K562 (cell line): ENCODE data around the gene ZBED4. TPM values are rescaled to one million over a fixed set of nuclear protein-coding genes. Genes with fewer than 3 reads are reported as not detected.

Experiments
- ATAC-seq: fragments of 200-7000 bp; cut with Tn5 transposase; 3 replicates; pipeline ENCODE4 v1.9.1; 2020; ENCODE audit warnings: moderate library complexity
- BruUV-seq: library from RNA; stranded (reverse); fragments of 400-500 nt; replicated peaks from 2 replicates; lab custom pipeline; 2021; lab: Mats Ljungman, UMichigan
- CTCF ChIA-PET: fragments of 300-600 bp; formaldehyde crosslinking; extraction: SDS; loops from one replicate; lab custom pipeline; 2021; ENCODE audit warnings: low intra/inter-chr PET ratio; lab: Yijun Ruan, JAX
- POLR2A ChIA-PET: fragments of 300-600, 350-650 bp; sonication (Branson Sonifier 250); formaldehyde crosslinking; extraction: SDS; loops from one replicate; lab custom pipeline; 2021; ENCODE audit warnings: antibody characterized with exemption, inconsistent platforms; lab: Yijun Ruan, JAX
- DNase-seq, 4 experiments: peaks; one replicate each; pipeline versions ENCODE4 v3.0.0 to v3.0.0-alpha.2; 2011 to 2018; ENCODE audit warnings: low spot score in 3 of 4, mixed read lengths in 3 of 4; ENCODE audit errors: extremely low read depth in 1 of 4
- FAIRE-seq: peaks from 2 replicates; lab custom pipeline; 2011; peaks lifted over from hg19 to GRCh38; lab: Jason Lieb, UNC
- H2AFZ ChIP-seq: 2 replicates; pipeline ENCODE4 v1.6.0; 2011; ENCODE audit warnings: low read depth, low read length, control low read depth, inconsistent platforms
- H3K27ac ChIP-seq: fragments of 200-600 bp; 3 replicates; pipeline ENCODE4 v1.8.0; 2011; ENCODE audit warnings: low read depth, mild to moderate bottlenecking, control low read depth, inconsistent platforms, low read length, moderate library complexity, mixed read lengths; ENCODE audit errors: extremely low read depth
- H3K27me3 ChIP-seq, 2 experiments: fragments of 300-600 bp in 1 of 2; 2 replicates in 1 of 2; 3 replicates in 1 of 2; pipeline versions ENCODE4 v1.6.0 to v1.8.0; 2011; ENCODE audit warnings: inconsistent platforms in 2 of 2, low read length in 2 of 2, mild to moderate bottlenecking in 1 of 2, mixed read lengths in 1 of 2, moderate library complexity in 1 of 2; ENCODE audit not compliant: control insufficient read depth in 2 of 2, insufficient read depth in 2 of 2
- H3K36me3 ChIP-seq: fragments of 300-600 bp; 3 replicates; pipeline ENCODE4 v1.8.0; 2011; ENCODE audit warnings: mild to moderate bottlenecking, low read length, inconsistent platforms; ENCODE audit not compliant: control insufficient read depth, insufficient read depth
- H3K4me1 ChIP-seq, 2 experiments: fragments of 200-600 bp in 1 of 2; replicated peaks in 1 of 2; 2 replicates in 1 of 2; 3 replicates in 1 of 2; pipeline versions ENCODE4 v1.5.1 to v1.8.0; 2011; ENCODE audit warnings: inconsistent platforms in 2 of 2, low read length in 2 of 2, mild to moderate bottlenecking in 1 of 2, mixed read lengths in 1 of 2, moderate library complexity in 1 of 2; ENCODE audit not compliant: control insufficient read depth in 2 of 2, insufficient read depth in 2 of 2
- H3K4me2 ChIP-seq: 2 replicates; pipeline ENCODE4 v1.6.1; 2011; ENCODE audit warnings: low read length, control low read depth, inconsistent platforms, mixed read lengths; ENCODE audit not compliant: insufficient read depth
- H3K4me3 ChIP-seq: fragments of 200-600 bp; sonication (generic), shearing (Covaris generic); 2 replicates; pipeline ENCODE4 v1.5.1; 2016; ENCODE audit warnings: control low read depth, inconsistent platforms
- H3K79me2 ChIP-seq: fragments of 200-600 bp; 3 replicates; pipeline ENCODE4 v1.8.0; 2011; ENCODE audit warnings: low read length, inconsistent platforms; ENCODE audit not compliant: control insufficient read depth, insufficient read depth
- H3K9ac ChIP-seq, 2 experiments: 2 replicates each; pipeline versions ENCODE4 v1.6.0 to v1.6.1; 2011; ENCODE audit warnings: low read depth in 2 of 2, low read length in 2 of 2, control low read depth in 1 of 2, inconsistent platforms in 1 of 2, mild to moderate bottlenecking in 1 of 2, mixed read lengths in 1 of 2; ENCODE audit not compliant: insufficient read depth in 1 of 2
- H3K9me1 ChIP-seq: one replicate; pipeline ENCODE4 v1.6.0; 2011; ENCODE audit warnings: inconsistent platforms, mild to moderate bottlenecking, low read length, moderate library complexity; ENCODE audit not compliant: control insufficient read depth, insufficient read depth
- H3K9me3 ChIP-seq: replicated peaks from 2 replicates; pipeline ENCODE4 v1.5.1; 2011; ENCODE audit warnings: low read depth, low read length, inconsistent platforms; ENCODE audit not compliant: control insufficient read depth, insufficient read depth
- H4K20me1 ChIP-seq: replicated peaks from 2 replicates; pipeline ENCODE4 v1.6.1; 2011; ENCODE audit warnings: low read length, inconsistent platforms, mixed read lengths; ENCODE audit not compliant: control insufficient read depth, insufficient read depth
- CCAR2 ChIP-seq: fragments of 200-400 bp; formaldehyde crosslinking; IDR thresholded peaks from 2 replicates; pipeline ENCODE4 v1.6.1; 2017; ENCODE audit warnings: mild to moderate bottlenecking, low read depth, low read length
- GATAD2B ChIP-seq: fragments of 450-650 bp; IDR thresholded peaks from 2 replicates; pipeline ENCODE4 v1.6.1; 2017; ENCODE audit warnings: mild to moderate bottlenecking, borderline replicate concordance
- LARP7 ChIP-seq: fragments of 450-650 bp; IDR thresholded peaks from 2 replicates; pipeline ENCODE4 v1.6.1; 2016
- MCM7 ChIP-seq, 2 experiments: fragments of 450-650 bp; IDR thresholded peaks; 2 replicates each; pipeline ENCODE4 v1.6.1; 2016 to 2018
- MYBL2 ChIP-seq, 2 experiments: fragments of 450-650 bp in 1 of 2; sonication (generic) in 1 of 2; formaldehyde crosslinking in 1 of 2; IDR thresholded peaks; 2 replicates each; pipeline versions ENCODE4 v1.6.1 to v1.8.1; 2017 to 2022; ENCODE audit warnings: borderline replicate concordance in 1 of 2, inconsistent platforms in 1 of 2, low read depth in 1 of 2, mild to moderate bottlenecking in 1 of 2, missing genetic modification reagents in 1 of 2, moderate library complexity in 1 of 2
- SMARCA4 ChIP-seq: fragments of 450-650 bp; IDR thresholded peaks from 2 replicates; pipeline ENCODE4 v1.6.1; 2016
- SMARCA5 ChIP-seq: fragments of 450-650 bp; IDR thresholded peaks from 2 replicates; pipeline ENCODE4 v1.6.1; 2016
- SRSF9 ChIP-seq: fragments of 200-400 bp; formaldehyde crosslinking; IDR thresholded peaks from 2 replicates; pipeline ENCODE4 v1.6.1; 2017; ENCODE audit warnings: low read depth, low read length, borderline replicate concordance
- TFAM ChIP-seq: fragments of 250-450 bp; sonication (Bioruptor Pico); conservative IDR thresholded peaks from 2 replicates; pipeline ENCODE4 v1.5.0; 2021; ENCODE audit warnings: mild to moderate bottlenecking, moderate library complexity
- TOE1 ChIP-seq, 2 experiments: fragments of 450-650 bp in 1 of 2; sonication (generic) in 1 of 2; formaldehyde crosslinking in 1 of 2; IDR thresholded peaks; 2 replicates each; pipeline versions ENCODE4 v1.7.1 to v1.8.0; 2016 to 2022; ENCODE audit warnings: borderline replicate concordance in 2 of 2, mild to moderate bottlenecking in 2 of 2, antibody characterized with exemption in 1 of 2, inconsistent platforms in 1 of 2, low read depth in 1 of 2, missing genetic modification reagents in 1 of 2, moderate library complexity in 1 of 2
- ZNF41 ChIP-seq: fragments of 250-450 bp; sonication (Bioruptor Pico); conservative IDR thresholded peaks from 2 replicates; pipeline ENCODE4 v1.4.0; 2020; ENCODE audit warnings: mild to moderate bottlenecking
- ZNF436 ChIP-seq: fragments of 250-450, 450-650 bp; sonication (Bioruptor Pico); formaldehyde crosslinking; IDR thresholded peaks from 2 replicates; pipeline ENCODE4 v1.7.0; 2020; ENCODE audit warnings: mild to moderate bottlenecking
- ZNF445 ChIP-seq: fragments of 250-450 bp; sonication (Bioruptor Pico); IDR thresholded peaks from 2 replicates; pipeline ENCODE4 v1.4.0; 2020; ENCODE audit warnings: low read depth, mild to moderate bottlenecking, moderate library complexity
- WGBS: fragments of 100-300 bp; shearing (Covaris generic); methylation state at CpG from one replicate; pipeline ENCODE4 v1.1.6; 2016; ENCODE audit warnings: low coverage, mixed read lengths; ENCODE audit not compliant: insufficient coverage; ENCODE audit errors: missing lambda C conversion rate; 5-methylcytosine and 5-hydroxymethylcytosine counted together
- in situ Hi-C: fragments of 300-500 bp; cut with MboI; formaldehyde crosslinking; loops from 4 replicates; pipeline ENCODE4 v1.15.0; 2018; ENCODE audit warnings: inconsistent platforms, mixed read lengths
- intact Hi-C: fragments of 100-400 bp; cut with micrococcal nuclease; formaldehyde crosslinking; loops from 2 replicates; pipeline ENCODE4 v1.14.2; 2022
- polyA plus RNA-seq, 8 experiments: library from polyadenylated mRNA; depleted of rRNA in 4 of 8; stranded (reverse) in 5 of 8; unstranded in 3 of 8; fragments of >200 nt; fragmentation: Nextera tagmentation in 2 of 8; fragmentation: Illumina TruSeq in 1 of 8; extraction: Ambion mirVana in 2 of 8; extraction: Trizol in 1 of 8; gene quantifications; 2 replicates each; pipeline versions ENCODE4 v1.2.1 to v1.2.3, GENCODE V29; 2011 to 2014; ENCODE audit warnings: inconsistent platforms in 1 of 8, missing spikeins in 1 of 8
- total RNA-seq, 7 experiments: library from RNA; depleted of rRNA in 6 of 7; stranded (reverse); fragments of >200 nt in 6 of 7; fragmentation: Illumina TruSeq in 2 of 7; extraction: Trizol in 2 of 7; gene quantifications; 2 replicates each; pipeline versions ENCODE4 v1.2.1 to v1.2.3, GENCODE V29; 2011 to 2021; ENCODE audit warnings: low replicate concordance in 1 of 7
- TF ChIP-seq, protein P1 (sequence below): fragments of 250-450 bp; sonication (Bioruptor Pico); IDR thresholded peaks from 2 replicates; pipeline ENCODE4 v1.8.0; 2022; ENCODE audit warnings: inconsistent platforms, mild to moderate bottlenecking, moderate library complexity, borderline replicate concordance
- TF ChIP-seq, protein P2 (sequence below): fragments of 250-450 bp; sonication (Bioruptor Pico); IDR thresholded peaks from 2 replicates; pipeline ENCODE4 v1.5.0; 2020; ENCODE audit warnings: mild to moderate bottlenecking
- TF ChIP-seq, protein P3 (sequence below): IDR thresholded peaks from 2 replicates; pipeline ENCODE4 v1.6.1; 2011; ENCODE audit warnings: borderline replicate concordance, low read depth, mild to moderate bottlenecking, moderate library complexity, low read length; ENCODE audit not compliant: insufficient read depth, poor library complexity, severe bottlenecking
- TF ChIP-seq, protein P4 (sequence below): fragments of 250-450 bp; sonication (Bioruptor Pico); IDR thresholded peaks from 2 replicates; pipeline ENCODE4 v1.8.0; 2021; ENCODE audit warnings: moderate library complexity, mild to moderate bottlenecking, inconsistent platforms

ZBED4 gene
- total and polyA plus RNA-seq, 9 of the 15 experiments (the other 6 are each of a cell fraction or from before 2014, with no cell fraction given) = 1.5 to 16.8 (median 7.4) TPM

DNA sequence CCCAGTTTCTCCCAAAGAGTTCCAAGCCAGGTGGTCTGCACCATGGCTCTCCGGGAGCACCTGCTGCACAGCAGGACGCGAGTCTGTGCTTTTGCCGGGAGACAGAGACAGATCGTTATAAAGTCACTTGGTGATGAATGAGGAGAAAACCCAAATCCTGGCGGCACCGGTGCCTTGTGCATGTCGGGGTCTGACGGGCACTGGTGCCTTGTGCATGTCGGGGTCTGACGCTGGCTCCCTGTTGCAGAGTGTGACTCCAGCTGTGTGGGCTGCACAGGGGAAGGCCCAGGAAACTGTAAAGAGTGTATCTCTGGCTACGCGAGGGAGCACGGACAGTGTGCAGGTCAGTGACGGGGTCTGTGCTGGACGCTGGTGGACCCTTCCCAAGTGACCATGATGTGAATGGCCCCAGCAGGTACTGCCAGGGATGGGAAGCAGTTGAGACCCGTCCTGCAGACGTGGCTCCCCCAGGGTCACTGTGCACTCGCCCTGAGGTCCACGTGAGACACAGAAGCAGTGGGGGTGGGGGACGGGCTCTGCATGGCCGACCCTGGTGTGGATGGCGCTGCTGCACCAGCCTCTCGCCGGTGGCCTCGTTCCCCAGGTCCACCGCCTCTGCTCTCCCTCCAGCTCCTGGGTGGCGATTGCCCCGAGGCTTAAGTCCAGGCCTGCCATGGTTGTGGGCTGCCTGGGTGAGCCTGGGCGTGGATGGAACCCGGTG lies 70.6 kb downstream of the ZBED4 start:
- Histone ChIP-seq H3K27ac (no peak overlapping the region), H3K4me3 (no peak overlapping the region), H3K4me2 (no peak overlapping the region), H3K9me1 (no peaks in the 10 kb centered on the region), H3K36me3 (peaks cover 13% of the 10 kb centered on the region; the same call in 1 of the 3 replicates), H3K27me3 (no peaks in the 10 kb centered on the region), H3K9ac (no peak overlapping the region), H3K79me2 (no peaks in the 10 kb centered on the region), H4K20me1 (0 out of 2 replicates have a peak, but pooled peaks cover 3% of the 10 kb centered on the region), H3K4me1 (peaks cover under 1 to 25% of the 10 kb centered on the region in 2 experiments; a peak in 4 of 5 replicates), H3K9me3 (no peaks in the 10 kb centered on the region), H2AFZ (no peak overlapping the region)
- FAIRE-seq = no peak
- DNase-seq = no peak
- ChIA-PET CTCF (no interaction called here), POLR2A (no interaction called here)
- no TSS peak for BruUV-seq
- intact Hi-C loops = no loop called here
- no peak for ATAC-seq
- 74% methylated on average over 11 of the region's 31 CpGs for WGBS
- in situ Hi-C loops = loop anchor here (5.0 kb wide), 1 partner anchor 157 kb away; no protein-coding TSS in a partner anchor
- TF ChIP-seq ZNF445 (CRISPR knock-in tag) = no peak
- TF ChIP-seq, protein P1, sequence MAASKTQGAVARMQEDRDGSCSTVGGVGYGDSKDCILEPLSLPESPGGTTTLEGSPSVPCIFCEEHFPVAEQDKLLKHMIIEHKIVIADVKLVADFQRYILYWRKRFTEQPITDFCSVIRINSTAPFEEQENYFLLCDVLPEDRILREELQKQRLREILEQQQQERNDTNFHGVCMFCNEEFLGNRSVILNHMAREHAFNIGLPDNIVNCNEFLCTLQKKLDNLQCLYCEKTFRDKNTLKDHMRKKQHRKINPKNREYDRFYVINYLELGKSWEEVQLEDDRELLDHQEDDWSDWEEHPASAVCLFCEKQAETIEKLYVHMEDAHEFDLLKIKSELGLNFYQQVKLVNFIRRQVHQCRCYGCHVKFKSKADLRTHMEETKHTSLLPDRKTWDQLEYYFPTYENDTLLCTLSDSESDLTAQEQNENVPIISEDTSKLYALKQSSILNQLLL (CRISPR knock-in tag) = no peak
- TF ChIP-seq, protein P2, sequence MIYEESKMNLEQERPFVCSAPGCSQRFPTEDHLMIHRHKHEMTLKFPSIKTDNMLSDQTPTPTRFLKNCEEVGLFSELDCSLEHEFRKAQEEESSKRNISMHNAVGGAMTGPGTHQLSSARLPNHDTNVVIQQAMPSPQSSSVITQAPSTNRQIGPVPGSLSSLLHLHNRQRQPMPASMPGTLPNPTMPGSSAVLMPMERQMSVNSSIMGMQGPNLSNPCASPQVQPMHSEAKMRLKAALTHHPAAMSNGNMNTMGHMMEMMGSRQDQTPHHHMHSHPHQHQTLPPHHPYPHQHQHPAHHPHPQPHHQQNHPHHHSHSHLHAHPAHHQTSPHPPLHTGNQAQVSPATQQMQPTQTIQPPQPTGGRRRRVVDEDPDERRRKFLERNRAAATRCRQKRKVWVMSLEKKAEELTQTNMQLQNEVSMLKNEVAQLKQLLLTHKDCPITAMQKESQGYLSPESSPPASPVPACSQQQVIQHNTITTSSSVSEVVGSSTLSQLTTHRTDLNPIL (CRISPR knock-in tag) = no peak
- TF ChIP-seq ZNF436 (CRISPR knock-in tag) = no peak
- TF ChIP-seq, protein P3, sequence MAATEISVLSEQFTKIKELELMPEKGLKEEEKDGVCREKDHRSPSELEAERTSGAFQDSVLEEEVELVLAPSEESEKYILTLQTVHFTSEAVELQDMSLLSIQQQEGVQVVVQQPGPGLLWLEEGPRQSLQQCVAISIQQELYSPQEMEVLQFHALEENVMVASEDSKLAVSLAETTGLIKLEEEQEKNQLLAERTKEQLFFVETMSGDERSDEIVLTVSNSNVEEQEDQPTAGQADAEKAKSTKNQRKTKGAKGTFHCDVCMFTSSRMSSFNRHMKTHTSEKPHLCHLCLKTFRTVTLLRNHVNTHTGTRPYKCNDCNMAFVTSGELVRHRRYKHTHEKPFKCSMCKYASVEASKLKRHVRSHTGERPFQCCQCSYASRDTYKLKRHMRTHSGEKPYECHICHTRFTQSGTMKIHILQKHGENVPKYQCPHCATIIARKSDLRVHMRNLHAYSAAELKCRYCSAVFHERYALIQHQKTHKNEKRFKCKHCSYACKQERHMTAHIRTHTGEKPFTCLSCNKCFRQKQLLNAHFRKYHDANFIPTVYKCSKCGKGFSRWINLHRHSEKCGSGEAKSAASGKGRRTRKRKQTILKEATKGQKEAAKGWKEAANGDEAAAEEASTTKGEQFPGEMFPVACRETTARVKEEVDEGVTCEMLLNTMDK = no peak
- no peak for TF ChIP-seq MYBL2 (IDR thresholded peaks at IDR 0.05; ENCODE audit: low read depth)
- no peak for TF ChIP-seq MYBL2 (CRISPR knock-in tag; IDR thresholded peaks at IDR 0.05; ENCODE audit: borderline replicate concordance)
- no peak for TF ChIP-seq TOE1 (IDR thresholded peaks at IDR 0.05; ENCODE audit: borderline replicate concordance)
- no peak for TF ChIP-seq TOE1 (CRISPR knock-in tag; IDR thresholded peaks at IDR 0.05; ENCODE audit: borderline replicate concordance, low read depth)
- TF ChIP-seq, protein P4, sequence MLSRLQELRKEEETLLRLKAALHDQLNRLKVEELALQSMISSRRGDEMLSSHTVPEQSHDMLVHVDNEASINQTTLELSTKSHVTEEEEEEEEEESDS (CRISPR knock-in tag) = no peak
- TF ChIP-seq SMARCA5 = no peak
- TF ChIP-seq MCM7 (IDR thresholded peaks at IDR 0.05) = no peak
- no peak for TF ChIP-seq SRSF9
- TF ChIP-seq CCAR2 = no peak
- no peak for TF ChIP-seq SMARCA4
- TF ChIP-seq ZNF41 (CRISPR knock-in tag) = no peak
- TF ChIP-seq GATAD2B = no peak
- TF ChIP-seq LARP7 = no peak
- TF ChIP-seq TFAM (CRISPR knock-in tag) = no peak
